Mucosa of descending colon (tissue), 3 donors: ENCODE data around the gene PAN2. TPM values are rescaled to one million over a fixed set of nuclear protein-coding genes. Genes with fewer than 3 reads are reported as not detected.
A peak's percentile ranks its signal among the peaks of the same experiment; 100 is the strongest.
"Not testable (repeated sequence)": the region's sequence is repeated elsewhere in the genome, so short reads cannot be mapped to it uniquely, and the experiment has no call there.

Source experiments
- ATAC-seq: fragments of 200-7000 bp; cut with Tn5 transposase; one replicate; pipeline ENCODE4 v1.9.1; 2020; ENCODE audit warnings: mild to moderate bottlenecking, moderate library complexity
- DNase-seq, 3 donors: peaks; one replicate each; pipeline ENCODE4 v3.0.0-alpha.2; 2020
- H3K36me3 ChIP-seq: fragments of 200-600 bp; one replicate; pipeline ENCODE4 v1.8.0; 2021; ENCODE audit warnings: low read depth, mild to moderate bottlenecking
- H3K4me1 ChIP-seq: fragments of 200-600 bp; one replicate; pipeline ENCODE4 v1.8.0; 2021; ENCODE audit warnings: low read depth, mild to moderate bottlenecking
- H3K4me3 ChIP-seq: fragments of 200-600 bp; one replicate; pipeline ENCODE4 v1.8.0; 2021; ENCODE audit warnings: mild to moderate bottlenecking
- H3K9me3 ChIP-seq: fragments of 200-600 bp; one replicate; pipeline ENCODE4 v1.8.0; 2021; ENCODE audit warnings: mild to moderate bottlenecking
- CTCF ChIP-seq: fragments of 200-600 bp; IDR thresholded peaks from one replicate; pipeline ENCODE4 v1.8.0; 2022; ENCODE audit warnings: antibody characterized with exemption, mild to moderate bottlenecking
- intact Hi-C, 2 donors: fragments of 100-400 bp; cut with DNase I in 1 of 2; cut with micrococcal nuclease in 1 of 2; formaldehyde crosslinking; loops; one replicate each; pipeline versions ENCODE4 v1.11.0 to v1.11.1; 2022; cut with DNase I, micrococcal nuclease
- total RNA-seq, 3 donors: library from RNA; stranded (reverse); fragmentation: NEBNext Ultra II Directional in 2 of 3; extraction: Animal tissue kit (Norgen Biotek cat#: 25700) in 2 of 3; gene quantifications; one replicate each; pipeline versions ENCODE4 v1.2.1 to v1.2.4, GENCODE V29; 2021 to 2023
- donor health status: DM: no; HTN: no; CAD: no; lungs with moderate emphysema.
- donor health status: DM: no; HTN: no; CAD: no.
- donor health status: DM: no; HTN: yes; CAD: no.

PAN2 gene
- total RNA-seq, 3 donors from 2014 or later: 61.4 to 73.5 (median 61.9) TPM

GRCh38 chr12:56348776-56349175, 15.0 kb upstream of the PAN2 start:
- Histone ChIP-seq H3K36me3 (peaks cover 20% of the 10 kb centered on the region), H3K4me3 (no peak overlapping the region), H3K4me1 (no peaks in the 10 kb centered on the region), H3K9me3 (no peaks in the 10 kb centered on the region)
- intact Hi-C loops: no loop called here
- ATAC-seq (no peak), DNase-seq (no peak)
- no peak for TF ChIP-seq CTCF

- H3K36me3 ChIP-seq: peaks cover 13% of the 10 kb centered on the region
- H3K9me3 ChIP-seq, H3K4me3 ChIP-seq, DNase-seq, intact Hi-C loops, ATAC-seq, H3K4me1 ChIP-seq: not testable (repeated sequence)
Observed at GRCh38 chr12:56347255-56347654, 13.5 kb upstream of the PAN2 start.

DNA sequence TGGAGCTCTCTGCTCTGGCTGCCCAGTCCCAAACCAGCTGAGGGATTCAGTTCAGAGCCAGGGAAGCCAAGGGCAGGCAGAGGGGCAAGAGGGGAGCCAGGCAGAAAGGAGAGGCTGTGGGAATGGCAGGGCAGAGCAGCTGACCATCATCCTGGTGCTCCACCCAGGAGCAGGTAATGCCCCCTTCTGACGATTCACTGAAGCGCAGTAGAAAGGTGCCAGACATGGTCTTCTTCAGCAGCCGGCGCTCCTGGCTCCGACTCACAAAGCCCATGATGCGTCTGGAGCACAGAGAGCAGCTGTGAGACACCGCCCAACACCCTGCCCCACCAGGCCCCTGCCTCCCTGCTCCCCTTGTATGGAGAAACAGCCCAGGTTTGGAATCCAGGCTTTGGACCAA, 12.9 kb upstream of the PAN2 start:
- ATAC-seq (peak; percentile 22), DNase-seq (no peak)
- Histone ChIP-seq H3K4me3 (no peak overlapping the region), H3K4me1 (no peaks in the 10 kb centered on the region), H3K9me3 (no peaks in the 10 kb centered on the region), H3K36me3 (peaks cover 13% of the 10 kb centered on the region)
- intact Hi-C loops: no loop called here
- no peak for TF ChIP-seq CTCF

- H3K4me3 ChIP-seq, H3K9me3 ChIP-seq, H3K4me1 ChIP-seq, ATAC-seq, intact Hi-C loops, H3K36me3 ChIP-seq, DNase-seq: not testable (repeated sequence)
Observed at GRCh38 chr12:56342290-56342689, 8.5 kb upstream of the PAN2 start.

DNA sequence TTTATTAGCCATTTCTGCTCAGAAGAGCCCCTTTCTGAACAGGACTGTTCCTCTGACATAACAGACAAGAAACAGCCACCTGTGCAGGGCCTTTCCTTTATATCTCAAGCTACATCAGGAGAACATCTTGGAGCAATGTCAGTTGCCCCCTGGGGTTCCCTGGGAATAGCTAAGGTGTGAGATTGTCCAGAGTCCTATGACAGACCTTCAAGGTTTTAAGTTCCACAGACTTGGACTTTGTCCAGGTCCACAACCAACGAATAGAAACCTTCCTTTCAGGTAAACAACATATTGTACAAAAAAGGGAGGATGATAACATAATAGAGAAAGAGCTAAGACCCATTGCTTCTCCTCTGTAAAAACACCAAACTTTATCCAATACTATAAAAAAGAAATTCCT, 7.8 kb upstream of the PAN2 start:
- Histone ChIP-seq H3K9me3 (no peaks in the 10 kb centered on the region), H3K36me3 (no peaks in the 10 kb centered on the region), H3K4me1 (no peaks in the 10 kb centered on the region), H3K4me3 (no peak overlapping the region)
- ATAC-seq (no peak), DNase-seq (no peak)
- TF ChIP-seq CTCF: no peak
- intact Hi-C loops: no loop called here

DNA sequence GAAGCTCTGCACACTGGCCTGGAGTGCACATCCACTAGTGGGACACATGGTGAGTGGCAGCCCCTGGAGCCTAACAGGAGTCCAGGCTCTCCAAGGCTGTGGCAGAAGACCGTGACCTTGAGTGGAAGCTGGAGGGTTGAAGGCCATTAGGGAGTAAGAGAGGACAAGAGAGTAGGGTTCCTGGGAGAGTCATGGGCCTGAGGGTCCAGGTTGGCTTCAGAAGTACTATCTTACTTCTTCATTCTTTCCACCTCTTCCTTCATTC, 5.3 kb upstream of the PAN2 start:
- ATAC-seq (peak; percentile 9), DNase-seq (no peak)
- intact Hi-C loops: no loop called here
- no peaks in the 10 kb centered on the region for H3K9me3 ChIP-seq
- TF ChIP-seq CTCF: no peak
- H3K4me1 ChIP-seq: no peaks in the 10 kb centered on the region
- H3K36me3 ChIP-seq: no peaks in the 10 kb centered on the region
- H3K4me3 ChIP-seq: no peak overlapping the region

DNA sequence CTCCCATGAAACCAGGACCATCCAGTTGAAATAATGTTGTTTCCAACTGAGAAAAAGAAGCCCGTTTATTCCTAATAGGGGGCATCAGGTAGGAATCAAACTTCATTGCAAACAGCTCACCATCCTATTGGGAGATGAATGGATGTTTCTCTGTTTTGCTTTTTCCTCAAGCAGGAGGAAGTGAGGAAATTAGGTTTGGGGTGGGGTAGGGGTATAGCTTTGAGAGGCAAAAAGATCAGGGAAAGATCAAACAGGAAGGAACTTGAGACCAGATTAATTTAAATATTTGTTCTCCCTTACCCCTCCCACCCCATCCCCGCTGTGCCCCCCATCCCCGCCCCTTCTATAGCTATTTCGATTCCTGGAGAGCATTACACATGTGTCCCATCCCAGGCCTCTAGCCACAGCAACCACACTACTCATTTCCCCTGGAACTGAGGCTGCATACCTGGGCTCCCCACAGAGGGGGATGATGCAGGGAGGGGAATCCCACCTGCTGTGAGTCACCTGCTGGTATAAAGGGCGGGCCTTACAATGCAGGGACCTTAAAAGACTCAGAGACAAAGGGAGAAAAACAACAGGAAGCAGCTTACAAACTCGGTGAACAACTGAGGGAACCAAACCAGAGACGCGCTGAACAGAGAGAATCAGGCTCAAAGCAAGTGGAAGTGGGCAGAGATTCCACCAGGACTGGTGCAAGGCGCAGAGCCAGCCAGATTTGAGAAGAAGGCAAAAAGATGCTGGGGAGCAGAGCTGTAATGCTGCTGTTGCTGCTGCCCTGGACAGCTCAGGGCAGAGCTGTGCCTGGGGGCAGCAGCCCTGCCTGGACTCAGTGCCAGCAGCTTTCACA, 4.7 kb upstream of the PAN2 start, which contains the start of gene IL23A:
IL23A (plus strand) TSS at position 577 of the 850 bp plus-strand sequence; CDS start at position 738, 161 bp downstream.
- TF ChIP-seq CTCF: no peak
- Histone ChIP-seq H3K36me3 (no peaks in the 10 kb centered on the region), H3K9me3 (no peaks in the 10 kb centered on the region), H3K4me3 (no peak within 1 kb of the TSS), H3K4me1 (no peaks in the 10 kb centered on the region)
- intact Hi-C loops: no loop called here
- peak in 1 of 3 donors; percentile 24 for DNase-seq
- ATAC-seq: peak; percentile 16
